ENCODE results near the gene IMPDH2.

The IMPDH2 gene

GRCh38 chr3:48980295-48980694 is 48.9 kb downstream of the IMPDH2 start:
- no peak for DNase-seq (ENCODE audit: low spot score)

GRCh38 chr3:48979451-48979850 is 49.7 kb downstream of the IMPDH2 start:
- no peak for DNase-seq (ENCODE audit: low spot score)

All from ecto neural progenitor cell (in vitro differentiated cells).